CD4-positive, alpha-beta T cell (primary cell): ENCODE results near the gene RNF157. TPM values are rescaled to one million over a fixed set of nuclear protein-coding genes. Genes with fewer than 3 reads are reported as not detected.

Source experiments
- ATAC-seq: fragments of 200-7000 bp; cut with Tn5 transposase; one replicate; pipeline ENCODE4 v1.10.0; 2022; ENCODE audit warnings: mild to moderate bottlenecking; ENCODE audit not compliant: poor library complexity
- CTCF ChIA-PET: fragments of 350-600 bp; sonication (Branson Sonifier 250); formaldehyde crosslinking; loops from one replicate; lab custom pipeline; 2021; ENCODE audit warnings: antibody characterized with exemption, inconsistent platforms; lab: Charles Lee
- POLR2A ChIA-PET: fragments of 350-600 bp; sonication (Branson Sonifier 250); formaldehyde crosslinking; loops from one replicate; lab custom pipeline; 2021; ENCODE audit warnings: antibody characterized with exemption, inconsistent platforms; lab: Charles Lee
- DNase-seq, 14 experiments: peaks; one replicate each; pipeline ENCODE4 v3.0.0-alpha.2; 2013 to 2020; ENCODE audit warnings: mixed read lengths in 2 of 14
- H3K27ac ChIP-seq, 2 donors: one replicate each; pipeline versions ENCODE4 v1.5.1 to v1.7.0; 2013; ENCODE audit warnings: low read length in 2 of 2, low read depth in 1 of 2, mild to moderate bottlenecking in 1 of 2
- H3K27me3 ChIP-seq, 2 experiments: 1 replicate in 1 of 2; 2 replicates in 1 of 2; pipeline versions ENCODE4 v1.6.1 to v1.7.0; 2013; ENCODE audit warnings: low read length in 2 of 2, control low read depth in 1 of 2, mild to moderate bottlenecking in 1 of 2, moderate library complexity in 1 of 2; ENCODE audit not compliant: insufficient read depth in 2 of 2, control insufficient read depth in 1 of 2
- H3K36me3 ChIP-seq: one replicate; pipeline ENCODE4 v1.6.1; 2013; ENCODE audit warnings: low read length, control low read depth; ENCODE audit not compliant: insufficient read depth
- H3K4me1 ChIP-seq: one replicate; pipeline ENCODE4 v1.6.1; 2013; ENCODE audit warnings: low read length, control low read depth; ENCODE audit not compliant: insufficient read depth
- H3K4me3 ChIP-seq: one replicate; pipeline ENCODE4 v1.5.1; 2013; ENCODE audit warnings: mild to moderate bottlenecking, low read length, moderate library complexity
- H3K9me3 ChIP-seq, 2 experiments: 1 replicate in 1 of 2; 2 replicates in 1 of 2; pipeline versions ENCODE4 v1.6.1 to v1.7.0; 2013; ENCODE audit warnings: low read length in 2 of 2, mild to moderate bottlenecking in 2 of 2, control low read depth in 1 of 2, moderate library complexity in 1 of 2; ENCODE audit not compliant: control insufficient read depth in 1 of 2, insufficient read depth in 1 of 2
- H3K27ac Mint-ChIP-seq: one replicate; pipeline ENCODE4 v1.8.0; 2020; ENCODE audit warnings: mixed read lengths
- H3K27me3 Mint-ChIP-seq: one replicate; pipeline ENCODE4 v1.8.0; 2021; ENCODE audit warnings: mixed read lengths
- H3K36me3 Mint-ChIP-seq: one replicate; pipeline ENCODE4 v1.8.0; 2021; ENCODE audit warnings: low read depth, mixed read lengths
- H3K4me1 Mint-ChIP-seq: one replicate; pipeline ENCODE4 v1.8.0; 2021; ENCODE audit warnings: low read depth, mixed read lengths
- H3K4me3 Mint-ChIP-seq: one replicate; pipeline ENCODE4 v1.8.0; 2020; ENCODE audit warnings: mild to moderate bottlenecking, mixed read lengths
- H3K9me3 Mint-ChIP-seq: one replicate; pipeline ENCODE4 v1.8.0; 2020; ENCODE audit warnings: mixed read lengths
- intact Hi-C, 2 experiments: fragments of 100-400 bp; cut with DNase I in 1 of 2; cut with micrococcal nuclease in 1 of 2; formaldehyde crosslinking; loops; one replicate each; pipeline versions ENCODE4 v1.15.1 to v1.9.0; 2023 to 2025; cut with DNase I, micrococcal nuclease
- total RNA-seq, 174 experiments: library from RNA in 2 of 174; stranded (reverse) in 2 of 174; gene quantifications; one replicate each; pipeline ENCODE4 v1.2.3 and lab custom pipeline; 2021 to 2026
- TF ChIP-seq, protein P1 (sequence below): fragments of 200-600 bp; IDR thresholded peaks from one replicate; pipeline ENCODE4 v1.8.0; 2022; ENCODE audit warnings: antibody characterized with exemption, mild to moderate bottlenecking

RNF157 gene
- total RNA-seq, 2 experiments from 2014 or later = 18.5 to 21.1 TPM

GRCh38 chr17:76125922-76126321 lies 114.4 kb downstream of the RNF157 start:
- no peaks in the 10 kb centered on the region for H3K27me3 ChIP-seq
- DNase-seq = no peak
- peaks cover 31% of the 10 kb centered on the region for H3K4me1 ChIP-seq
- intact Hi-C loops = no loop called here
- Mint-ChIP-seq H3K9me3 (no peaks in the 10 kb centered on the region), H3K4me1 (peaks cover 21% of the 10 kb centered on the region), H3K4me3 (no peak overlapping the region), H3K27ac (peak overlapping the region; percentile 61), H3K36me3 (no peaks in the 10 kb centered on the region), H3K27me3 (no peaks in the 10 kb centered on the region)
- no peaks in the 10 kb centered on the region for H3K9me3 ChIP-seq
- no peaks in the 10 kb centered on the region for H3K36me3 ChIP-seq
- POLR2A ChIA-PET = interaction anchor here (1.1 to 3.7 kb wide), 8 partner anchors 11 to 148 kb away, joined by 4 to 23 read pairs (median 10); partner anchors contain the start of genes FOXJ1 and UBALD2
- no peak overlapping the region for H3K27ac ChIP-seq
- no peak for ATAC-seq
- H3K4me3 ChIP-seq = no peak overlapping the region
- TF ChIP-seq, protein P1, sequence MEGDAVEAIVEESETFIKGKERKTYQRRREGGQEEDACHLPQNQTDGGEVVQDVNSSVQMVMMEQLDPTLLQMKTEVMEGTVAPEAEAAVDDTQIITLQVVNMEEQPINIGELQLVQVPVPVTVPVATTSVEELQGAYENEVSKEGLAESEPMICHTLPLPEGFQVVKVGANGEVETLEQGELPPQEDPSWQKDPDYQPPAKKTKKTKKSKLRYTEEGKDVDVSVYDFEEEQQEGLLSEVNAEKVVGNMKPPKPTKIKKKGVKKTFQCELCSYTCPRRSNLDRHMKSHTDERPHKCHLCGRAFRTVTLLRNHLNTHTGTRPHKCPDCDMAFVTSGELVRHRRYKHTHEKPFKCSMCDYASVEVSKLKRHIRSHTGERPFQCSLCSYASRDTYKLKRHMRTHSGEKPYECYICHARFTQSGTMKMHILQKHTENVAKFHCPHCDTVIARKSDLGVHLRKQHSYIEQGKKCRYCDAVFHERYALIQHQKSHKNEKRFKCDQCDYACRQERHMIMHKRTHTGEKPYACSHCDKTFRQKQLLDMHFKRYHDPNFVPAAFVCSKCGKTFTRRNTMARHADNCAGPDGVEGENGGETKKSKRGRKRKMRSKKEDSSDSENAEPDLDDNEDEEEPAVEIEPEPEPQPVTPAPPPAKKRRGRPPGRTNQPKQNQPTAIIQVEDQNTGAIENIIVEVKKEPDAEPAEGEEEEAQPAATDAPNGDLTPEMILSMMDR = no peak
- CTCF ChIA-PET = interaction anchor here (1.2 to 9.6 kb wide), 3 partner anchors 56 to 154 kb away, joined by 3 to 130 read pairs (median 3); no protein-coding TSS in a partner anchor

GRCh38 chr17:76125391-76125675 lies 115.0 kb downstream of the RNF157 start:
- H3K27ac ChIP-seq = no peak overlapping the region
- no peaks in the 10 kb centered on the region for H3K9me3 ChIP-seq
- no peaks in the 10 kb centered on the region for H3K27me3 ChIP-seq
- Mint-ChIP-seq H3K4me3 (no peak overlapping the region), H3K27me3 (no peaks in the 10 kb centered on the region), H3K9me3 (no peaks in the 10 kb centered on the region), H3K4me1 (peaks cover 21% of the 10 kb centered on the region), H3K36me3 (no peaks in the 10 kb centered on the region), H3K27ac (no peak overlapping the region)
- TF ChIP-seq, protein P1 = no peak
- DNase-seq = no peak
- no peaks in the 10 kb centered on the region for H3K36me3 ChIP-seq
- no peak overlapping the region for H3K4me3 ChIP-seq
- H3K4me1 ChIP-seq = peaks cover 35% of the 10 kb centered on the region
- ChIA-PET CTCF (interaction anchor here (1.2 to 9.6 kb wide), 2 partner anchors 57 to 155 kb away, joined by 3 to 130 read pairs; no protein-coding TSS in a partner anchor), POLR2A (interaction anchor here (2.5 to 3.7 kb wide), 5 partner anchors 16 to 146 kb away, joined by 8 to 23 read pairs (median 11); partner anchors contain the start of genes FOXJ1 and UBALD2)
- intact Hi-C loops = no loop called here
- no peak for ATAC-seq

DNA sequence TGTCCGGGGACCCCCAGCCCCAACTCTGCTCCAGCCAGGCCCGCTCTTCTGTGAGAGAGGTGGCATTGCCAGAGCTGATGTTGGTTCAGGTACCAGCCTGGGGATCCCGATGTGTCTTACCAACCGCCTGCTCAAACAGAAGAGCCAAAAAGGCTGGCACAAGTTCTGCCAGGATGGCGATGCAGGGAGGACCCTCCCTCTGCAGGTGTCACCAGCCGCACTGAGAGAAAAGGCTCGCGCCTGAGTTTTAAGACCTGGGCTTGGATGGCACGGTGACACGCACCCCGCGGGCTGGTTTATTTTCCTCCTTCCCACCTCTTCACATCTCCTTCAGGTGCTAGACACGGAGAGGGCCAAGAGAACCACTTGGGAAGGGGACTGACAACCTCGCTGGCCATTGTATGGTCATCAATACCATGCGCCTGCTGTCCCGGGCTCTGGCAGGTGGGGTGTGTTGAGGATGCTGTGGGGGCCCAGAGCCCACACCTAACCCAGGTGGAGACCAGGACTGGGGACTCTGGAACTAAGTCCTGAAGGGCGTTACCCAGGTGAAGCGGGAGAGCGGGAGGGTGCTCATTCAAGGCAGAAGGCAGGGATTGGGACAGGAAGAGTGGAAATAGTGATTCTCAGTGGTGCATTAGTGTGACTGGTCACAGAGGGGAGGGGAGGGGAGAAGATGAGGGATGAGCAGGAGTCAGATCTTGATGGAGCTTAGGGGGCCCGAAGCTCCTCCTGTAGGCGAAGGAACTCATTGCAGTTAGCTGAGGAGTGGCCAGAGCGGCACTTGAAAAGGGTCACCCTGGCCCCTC lies 115.5 kb downstream of the RNF157 start:
- H3K4me3 Mint-ChIP-seq = no peak overlapping the region
- H3K4me1 Mint-ChIP-seq = peaks cover 21% of the 10 kb centered on the region
- no peaks in the 10 kb centered on the region for H3K27me3 Mint-ChIP-seq
- no peak for ATAC-seq
- ChIA-PET CTCF (interaction anchor here (1.2 to 9.6 kb wide), 3 partner anchors 56 to 155 kb away, joined by 3 to 130 read pairs (median 68); no protein-coding TSS in a partner anchor), POLR2A (interaction anchor here (1.2 to 4.5 kb wide), 6 partner anchors 16 to 156 kb away, joined by 3 to 43 read pairs (median 10); partner anchors contain the start of genes FOXJ1 and UBALD2)
- no peaks in the 10 kb centered on the region for H3K9me3 ChIP-seq
- no peaks in the 10 kb centered on the region for H3K36me3 ChIP-seq
- H3K27ac Mint-ChIP-seq = no peak overlapping the region
- TF ChIP-seq, protein P1 = no peak
- no peak overlapping the region for H3K4me3 ChIP-seq
- H3K27ac ChIP-seq = no peak overlapping the region
- peaks cover 35% of the 10 kb centered on the region for H3K4me1 ChIP-seq
- intact Hi-C loops = loop anchor here (5.0 kb wide), 2 partner anchors 173 to 273 kb away; no protein-coding TSS in a partner anchor
- H3K9me3 Mint-ChIP-seq = no peaks in the 10 kb centered on the region
- no peaks in the 10 kb centered on the region for H3K36me3 Mint-ChIP-seq
- H3K27me3 ChIP-seq = no peaks in the 10 kb centered on the region
- DNase-seq = peak in 1 of 14 experiments; percentile 23
